ENCODE measurements around the gene TLE6. TPM values are rescaled to one million over a fixed set of nuclear protein-coding genes. Genes with fewer than 3 reads are reported as not detected.

The TLE6 gene
- total and polyA plus RNA-seq, 4 donors, result 0.47 to 2.8 (median 1.2) TPM

GRCh38 chr19:3015126-3016057 is 38.0 kb downstream of the TLE6 start:
- H3K27ac ChIP-seq (ENCODE audit: low read depth in 1 of 2, low read length in 2 of 2), result no peak overlapping the region
- no peak for DNase-seq (ENCODE audit: low spot score)
- H3K27me3 ChIP-seq (ENCODE audit: control insufficient read depth in 4 of 4, insufficient read depth in 4 of 4, low read length in 3 of 4), result no peaks in the 10 kb centered on the region
- 95% methylated on average over 22 of the region's 22 CpGs for WGBS
- peaks cover 0 to 13% (median 0%) of the 10 kb centered on the region in 4 donors for H3K36me3 ChIP-seq (ENCODE audit: control insufficient read depth in 4 of 4, insufficient read depth in 3 of 4, low read depth in 1 of 4, low read length in 3 of 4)
- H3K4me1 ChIP-seq (ENCODE audit: control insufficient read depth in 4 of 4, insufficient read depth in 4 of 4, low read length in 3 of 4), result no peaks in the 10 kb centered on the region
- no peaks in the 10 kb centered on the region for H3K9me3 ChIP-seq (ENCODE audit: control insufficient read depth in 4 of 4, low read length in 3 of 4)
- no peak for TF ChIP-seq HNF4G (IDR thresholded peaks at IDR 0.05)
- TF ChIP-seq TAF1 (conservative IDR thresholded peaks at IDR 0.05), result no peak
- no peak for TF ChIP-seq FOXA1 (IDR thresholded peaks at IDR 0.05)
- TF ChIP-seq, protein P1, sequence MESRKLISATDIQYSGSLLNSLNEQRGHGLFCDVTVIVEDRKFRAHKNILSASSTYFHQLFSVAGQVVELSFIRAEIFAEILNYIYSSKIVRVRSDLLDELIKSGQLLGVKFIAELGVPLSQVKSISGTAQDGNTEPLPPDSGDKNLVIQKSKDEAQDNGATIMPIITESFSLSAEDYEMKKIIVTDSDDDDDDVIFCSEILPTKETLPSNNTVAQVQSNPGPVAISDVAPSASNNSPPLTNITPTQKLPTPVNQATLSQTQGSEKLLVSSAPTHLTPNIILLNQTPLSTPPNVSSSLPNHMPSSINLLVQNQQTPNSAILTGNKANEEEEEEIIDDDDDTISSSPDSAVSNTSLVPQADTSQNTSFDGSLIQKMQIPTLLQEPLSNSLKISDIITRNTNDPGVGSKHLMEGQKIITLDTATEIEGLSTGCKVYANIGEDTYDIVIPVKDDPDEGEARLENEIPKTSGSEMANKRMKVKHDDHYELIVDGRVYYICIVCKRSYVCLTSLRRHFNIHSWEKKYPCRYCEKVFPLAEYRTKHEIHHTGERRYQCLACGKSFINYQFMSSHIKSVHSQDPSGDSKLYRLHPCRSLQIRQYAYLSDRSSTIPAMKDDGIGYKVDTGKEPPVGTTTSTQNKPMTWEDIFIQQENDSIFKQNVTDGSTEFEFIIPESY (IDR thresholded peaks at IDR 0.05), result no peak
- TF ChIP-seq, protein P2, sequence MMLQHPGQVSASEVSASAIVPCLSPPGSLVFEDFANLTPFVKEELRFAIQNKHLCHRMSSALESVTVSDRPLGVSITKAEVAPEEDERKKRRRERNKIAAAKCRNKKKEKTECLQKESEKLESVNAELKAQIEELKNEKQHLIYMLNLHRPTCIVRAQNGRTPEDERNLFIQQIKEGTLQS (IDR thresholded peaks at IDR 0.05), result no peak
- TF ChIP-seq FOXA2 (IDR thresholded peaks at IDR 0.05), result no peak
- TF ChIP-seq RXRA (IDR thresholded peaks at IDR 0.05), result no peak
- TF ChIP-seq SP1 (IDR thresholded peaks at IDR 0.05), result no peak
- TF ChIP-seq GABPA (IDR thresholded peaks at IDR 0.05 in 1 of 2, conservative IDR thresholded peaks at IDR 0.05 in 1 of 2), result no peak
- no peak overlapping the region for H3K9ac ChIP-seq (ENCODE audit: low read depth in 1 of 2, low read length in 2 of 2)
- no peak overlapping the region for H3K4me3 ChIP-seq (ENCODE audit: low read depth in 1 of 3, low read length in 3 of 3)

DNA sequence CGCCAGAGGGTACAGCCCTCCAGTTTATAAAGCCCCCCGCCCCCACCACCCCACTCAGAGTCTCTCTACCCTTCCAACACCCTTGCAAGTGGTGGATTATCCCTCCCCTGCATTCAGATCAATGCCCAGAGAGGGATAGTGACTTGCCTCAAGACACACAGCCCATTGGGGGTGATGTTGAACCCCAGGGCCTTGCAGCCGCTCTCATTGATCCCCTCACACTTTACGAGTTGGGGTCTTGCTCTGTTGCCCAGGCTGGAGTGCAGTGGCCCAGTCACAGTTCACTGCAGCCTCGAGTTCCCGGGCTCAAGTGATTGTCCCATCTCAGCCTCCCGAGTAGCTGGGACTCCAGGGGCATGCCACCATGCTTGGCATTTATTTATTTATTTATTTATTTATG is 40.6 kb downstream of the TLE6 start:
- TF ChIP-seq RAD21 (IDR thresholded peaks at IDR 0.05) (no peak), JUND (IDR thresholded peaks at IDR 0.05) (no peak), EGR1 (IDR thresholded peaks at IDR 0.05; ENCODE audit: low read depth in 2 of 2) (no peak), FOXA1 (IDR thresholded peaks at IDR 0.05) (no peak), FOXA2 (IDR thresholded peaks at IDR 0.05) (no peak), YY1 (IDR thresholded peaks at IDR 0.05) (no peak), SP1 (IDR thresholded peaks at IDR 0.05) (no peak)
- TF ChIP-seq, protein P2 (IDR thresholded peaks at IDR 0.05), result no peak
- Histone ChIP-seq H3K9me3 (ENCODE audit: control insufficient read depth in 4 of 4, low read length in 3 of 4) (no peaks in the 10 kb centered on the region), H3K36me3 (ENCODE audit: control insufficient read depth in 4 of 4, insufficient read depth in 3 of 4, low read depth in 1 of 4, low read length in 3 of 4) (peaks cover 0 to 4% (median 0%) of the 10 kb centered on the region in 4 donors), H3K4me1 (ENCODE audit: control insufficient read depth in 4 of 4, insufficient read depth in 4 of 4, low read length in 3 of 4) (no peaks in the 10 kb centered on the region), H3K27ac (ENCODE audit: low read depth in 1 of 2, low read length in 2 of 2) (no peak overlapping the region), H3K9ac (ENCODE audit: low read depth in 1 of 2, low read length in 2 of 2) (no peak overlapping the region), H3K27me3 (ENCODE audit: control insufficient read depth in 4 of 4, insufficient read depth in 4 of 4, low read length in 3 of 4) (no peaks in the 10 kb centered on the region), H3K4me3 (ENCODE audit: low read depth in 1 of 3, low read length in 3 of 3) (no peak overlapping the region)
- no peak for DNase-seq (ENCODE audit: low spot score)
- WGBS, result 98% methylated on average over 7 of the region's 7 CpGs

GRCh38 chr19:3019211-3019854 is 42.0 kb downstream of the TLE6 start:
- DNase-seq (ENCODE audit: low spot score), result no peak

More at GRCh38 chr19:3019211-3019854, 42.0 kb downstream of the TLE6 start:
- no peaks in the 10 kb centered on the region for H3K27me3 ChIP-seq (ENCODE audit: control insufficient read depth in 4 of 4, insufficient read depth in 4 of 4, low read length in 3 of 4)
- 96% methylated on average over 28 of the region's 28 CpGs for WGBS
- H3K27ac ChIP-seq (ENCODE audit: low read depth in 1 of 2, low read length in 2 of 2), result no peak overlapping the region
- no peak for TF ChIP-seq JUND (IDR thresholded peaks at IDR 0.05)
- TF ChIP-seq, protein P1 (IDR thresholded peaks at IDR 0.05), result no peak
- H3K4me3 ChIP-seq (ENCODE audit: low read depth in 1 of 3, low read length in 3 of 3), result no peak overlapping the region
- H3K9ac ChIP-seq (ENCODE audit: low read depth in 1 of 2, low read length in 2 of 2), result no peak overlapping the region
- H3K9me3 ChIP-seq (ENCODE audit: control insufficient read depth in 4 of 4, low read length in 3 of 4), result no peaks in the 10 kb centered on the region
- H3K4me1 ChIP-seq (ENCODE audit: control insufficient read depth in 4 of 4, insufficient read depth in 4 of 4, low read length in 3 of 4), result no peaks in the 10 kb centered on the region
- peaks cover 0 to 3% (median 0%) of the 10 kb centered on the region in 4 donors for H3K36me3 ChIP-seq (ENCODE audit: control insufficient read depth in 4 of 4, insufficient read depth in 3 of 4, low read depth in 1 of 4, low read length in 3 of 4)

Measured in liver (tissue), 9 donors.